Panc1 (cell line): ENCODE results near the gene TEX261.

Experiments used
- SIN3A ChIP-seq: IDR thresholded peaks from 2 replicates; pipeline ENCODE4 v1.6.1; 2012; ENCODE audit warnings: low read depth, mild to moderate bottlenecking, low read length, moderate library complexity, borderline replicate concordance; ENCODE audit not compliant: insufficient read depth
- TF ChIP-seq, protein P1 (sequence below): fragments of 450-650 bp; IDR thresholded peaks from 2 replicates; pipeline ENCODE4 v1.5.1; 2017; ENCODE audit warnings: mild to moderate bottlenecking
- TF ChIP-seq, protein P2 (sequence below), 2 experiments: IDR thresholded peaks; 2 replicates each; pipeline ENCODE4 v1.6.1; 2011 to 2012; ENCODE audit warnings: low read depth in 2 of 2, control low read depth in 1 of 2, low read length in 1 of 2, mild to moderate bottlenecking in 1 of 2, moderate library complexity in 1 of 2; ENCODE audit not compliant: insufficient read depth in 1 of 2

DNA sequence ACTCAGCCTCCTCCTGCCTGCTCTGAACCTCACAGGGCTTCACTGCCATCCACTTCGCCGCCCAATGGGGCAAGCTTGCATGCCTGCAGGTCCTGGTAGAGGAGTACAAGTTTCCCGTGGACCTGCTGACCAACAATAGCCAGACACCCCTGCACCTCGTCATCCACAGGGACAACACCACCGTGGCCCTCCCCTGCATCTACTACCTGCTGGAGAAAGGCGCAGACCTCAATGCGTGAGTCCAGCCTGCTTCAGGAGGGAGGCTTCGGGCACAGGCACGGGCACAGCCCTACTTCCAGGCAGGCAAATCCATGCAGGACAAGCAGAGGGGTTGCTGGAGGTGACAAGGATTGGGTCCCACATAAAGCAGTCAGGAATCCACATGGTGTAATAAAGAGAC is 15.0 kb downstream of the TEX261 start:
- TF ChIP-seq, protein P1, sequence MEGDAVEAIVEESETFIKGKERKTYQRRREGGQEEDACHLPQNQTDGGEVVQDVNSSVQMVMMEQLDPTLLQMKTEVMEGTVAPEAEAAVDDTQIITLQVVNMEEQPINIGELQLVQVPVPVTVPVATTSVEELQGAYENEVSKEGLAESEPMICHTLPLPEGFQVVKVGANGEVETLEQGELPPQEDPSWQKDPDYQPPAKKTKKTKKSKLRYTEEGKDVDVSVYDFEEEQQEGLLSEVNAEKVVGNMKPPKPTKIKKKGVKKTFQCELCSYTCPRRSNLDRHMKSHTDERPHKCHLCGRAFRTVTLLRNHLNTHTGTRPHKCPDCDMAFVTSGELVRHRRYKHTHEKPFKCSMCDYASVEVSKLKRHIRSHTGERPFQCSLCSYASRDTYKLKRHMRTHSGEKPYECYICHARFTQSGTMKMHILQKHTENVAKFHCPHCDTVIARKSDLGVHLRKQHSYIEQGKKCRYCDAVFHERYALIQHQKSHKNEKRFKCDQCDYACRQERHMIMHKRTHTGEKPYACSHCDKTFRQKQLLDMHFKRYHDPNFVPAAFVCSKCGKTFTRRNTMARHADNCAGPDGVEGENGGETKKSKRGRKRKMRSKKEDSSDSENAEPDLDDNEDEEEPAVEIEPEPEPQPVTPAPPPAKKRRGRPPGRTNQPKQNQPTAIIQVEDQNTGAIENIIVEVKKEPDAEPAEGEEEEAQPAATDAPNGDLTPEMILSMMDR = no peak
- TF ChIP-seq, protein P2, sequence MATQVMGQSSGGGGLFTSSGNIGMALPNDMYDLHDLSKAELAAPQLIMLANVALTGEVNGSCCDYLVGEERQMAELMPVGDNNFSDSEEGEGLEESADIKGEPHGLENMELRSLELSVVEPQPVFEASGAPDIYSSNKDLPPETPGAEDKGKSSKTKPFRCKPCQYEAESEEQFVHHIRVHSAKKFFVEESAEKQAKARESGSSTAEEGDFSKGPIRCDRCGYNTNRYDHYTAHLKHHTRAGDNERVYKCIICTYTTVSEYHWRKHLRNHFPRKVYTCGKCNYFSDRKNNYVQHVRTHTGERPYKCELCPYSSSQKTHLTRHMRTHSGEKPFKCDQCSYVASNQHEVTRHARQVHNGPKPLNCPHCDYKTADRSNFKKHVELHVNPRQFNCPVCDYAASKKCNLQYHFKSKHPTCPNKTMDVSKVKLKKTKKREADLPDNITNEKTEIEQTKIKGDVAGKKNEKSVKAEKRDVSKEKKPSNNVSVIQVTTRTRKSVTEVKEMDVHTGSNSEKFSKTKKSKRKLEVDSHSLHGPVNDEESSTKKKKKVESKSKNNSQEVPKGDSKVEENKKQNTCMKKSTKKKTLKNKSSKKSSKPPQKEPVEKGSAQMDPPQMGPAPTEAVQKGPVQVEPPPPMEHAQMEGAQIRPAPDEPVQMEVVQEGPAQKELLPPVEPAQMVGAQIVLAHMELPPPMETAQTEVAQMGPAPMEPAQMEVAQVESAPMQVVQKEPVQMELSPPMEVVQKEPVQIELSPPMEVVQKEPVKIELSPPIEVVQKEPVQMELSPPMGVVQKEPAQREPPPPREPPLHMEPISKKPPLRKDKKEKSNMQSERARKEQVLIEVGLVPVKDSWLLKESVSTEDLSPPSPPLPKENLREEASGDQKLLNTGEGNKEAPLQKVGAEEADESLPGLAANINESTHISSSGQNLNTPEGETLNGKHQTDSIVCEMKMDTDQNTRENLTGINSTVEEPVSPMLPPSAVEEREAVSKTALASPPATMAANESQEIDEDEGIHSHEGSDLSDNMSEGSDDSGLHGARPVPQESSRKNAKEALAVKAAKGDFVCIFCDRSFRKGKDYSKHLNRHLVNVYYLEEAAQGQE (IDR thresholded peaks at IDR 0.05; ENCODE audit: insufficient read depth in 1 of 2, low read depth in 2 of 2, low read length in 1 of 2) = no peak
- TF ChIP-seq SIN3A = no peak
